Measurements from ENCODE around the gene SRPK3.

DNA sequence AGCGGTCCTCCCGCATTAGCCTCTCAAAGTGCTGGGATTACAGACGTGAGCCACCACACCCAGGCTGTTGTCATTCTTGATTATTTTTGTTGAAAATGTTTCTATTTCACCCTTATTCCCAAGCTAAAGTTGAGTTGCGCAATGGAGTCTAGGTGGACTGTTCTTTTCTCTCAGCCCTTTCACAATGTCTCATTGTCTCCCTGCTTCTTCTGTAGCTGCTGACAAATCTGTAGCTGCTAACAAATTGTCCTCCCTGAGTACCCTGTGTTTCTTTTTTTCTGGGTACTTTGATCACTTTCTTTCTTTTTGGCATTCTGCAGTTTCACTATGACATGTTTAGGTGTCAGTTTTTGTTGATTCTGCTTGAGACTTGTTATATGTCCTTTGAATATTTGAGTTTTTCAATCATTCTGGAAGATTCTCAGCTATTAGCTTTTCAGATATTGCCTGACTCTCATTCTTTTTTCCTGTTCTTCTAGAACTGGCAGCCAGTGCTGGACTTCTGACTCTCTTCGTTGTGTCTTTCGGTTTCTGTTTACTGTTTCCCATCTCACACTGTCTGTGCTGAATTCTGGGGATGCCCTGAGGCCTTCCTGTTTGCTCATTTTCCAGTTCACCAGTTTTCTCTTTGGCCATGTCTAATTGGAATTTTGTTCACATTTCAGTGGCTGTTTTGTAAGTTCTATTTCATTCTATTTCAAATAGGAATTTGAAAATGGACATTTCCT, 49.6 kb upstream of the SRPK3 start:
- no peak for TF ChIP-seq SIN3A (IDR thresholded peaks at IDR 0.05; ENCODE audit: borderline replicate concordance, insufficient read depth, low read depth, low read length)
- TF ChIP-seq, protein P1, sequence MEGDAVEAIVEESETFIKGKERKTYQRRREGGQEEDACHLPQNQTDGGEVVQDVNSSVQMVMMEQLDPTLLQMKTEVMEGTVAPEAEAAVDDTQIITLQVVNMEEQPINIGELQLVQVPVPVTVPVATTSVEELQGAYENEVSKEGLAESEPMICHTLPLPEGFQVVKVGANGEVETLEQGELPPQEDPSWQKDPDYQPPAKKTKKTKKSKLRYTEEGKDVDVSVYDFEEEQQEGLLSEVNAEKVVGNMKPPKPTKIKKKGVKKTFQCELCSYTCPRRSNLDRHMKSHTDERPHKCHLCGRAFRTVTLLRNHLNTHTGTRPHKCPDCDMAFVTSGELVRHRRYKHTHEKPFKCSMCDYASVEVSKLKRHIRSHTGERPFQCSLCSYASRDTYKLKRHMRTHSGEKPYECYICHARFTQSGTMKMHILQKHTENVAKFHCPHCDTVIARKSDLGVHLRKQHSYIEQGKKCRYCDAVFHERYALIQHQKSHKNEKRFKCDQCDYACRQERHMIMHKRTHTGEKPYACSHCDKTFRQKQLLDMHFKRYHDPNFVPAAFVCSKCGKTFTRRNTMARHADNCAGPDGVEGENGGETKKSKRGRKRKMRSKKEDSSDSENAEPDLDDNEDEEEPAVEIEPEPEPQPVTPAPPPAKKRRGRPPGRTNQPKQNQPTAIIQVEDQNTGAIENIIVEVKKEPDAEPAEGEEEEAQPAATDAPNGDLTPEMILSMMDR (IDR thresholded peaks at IDR 0.05), result no peak
- TF ChIP-seq POLR2AphosphoS5 (IDR thresholded peaks at IDR 0.05; ENCODE audit: low read depth, low read length), result no peak
- TF ChIP-seq, protein P2, sequence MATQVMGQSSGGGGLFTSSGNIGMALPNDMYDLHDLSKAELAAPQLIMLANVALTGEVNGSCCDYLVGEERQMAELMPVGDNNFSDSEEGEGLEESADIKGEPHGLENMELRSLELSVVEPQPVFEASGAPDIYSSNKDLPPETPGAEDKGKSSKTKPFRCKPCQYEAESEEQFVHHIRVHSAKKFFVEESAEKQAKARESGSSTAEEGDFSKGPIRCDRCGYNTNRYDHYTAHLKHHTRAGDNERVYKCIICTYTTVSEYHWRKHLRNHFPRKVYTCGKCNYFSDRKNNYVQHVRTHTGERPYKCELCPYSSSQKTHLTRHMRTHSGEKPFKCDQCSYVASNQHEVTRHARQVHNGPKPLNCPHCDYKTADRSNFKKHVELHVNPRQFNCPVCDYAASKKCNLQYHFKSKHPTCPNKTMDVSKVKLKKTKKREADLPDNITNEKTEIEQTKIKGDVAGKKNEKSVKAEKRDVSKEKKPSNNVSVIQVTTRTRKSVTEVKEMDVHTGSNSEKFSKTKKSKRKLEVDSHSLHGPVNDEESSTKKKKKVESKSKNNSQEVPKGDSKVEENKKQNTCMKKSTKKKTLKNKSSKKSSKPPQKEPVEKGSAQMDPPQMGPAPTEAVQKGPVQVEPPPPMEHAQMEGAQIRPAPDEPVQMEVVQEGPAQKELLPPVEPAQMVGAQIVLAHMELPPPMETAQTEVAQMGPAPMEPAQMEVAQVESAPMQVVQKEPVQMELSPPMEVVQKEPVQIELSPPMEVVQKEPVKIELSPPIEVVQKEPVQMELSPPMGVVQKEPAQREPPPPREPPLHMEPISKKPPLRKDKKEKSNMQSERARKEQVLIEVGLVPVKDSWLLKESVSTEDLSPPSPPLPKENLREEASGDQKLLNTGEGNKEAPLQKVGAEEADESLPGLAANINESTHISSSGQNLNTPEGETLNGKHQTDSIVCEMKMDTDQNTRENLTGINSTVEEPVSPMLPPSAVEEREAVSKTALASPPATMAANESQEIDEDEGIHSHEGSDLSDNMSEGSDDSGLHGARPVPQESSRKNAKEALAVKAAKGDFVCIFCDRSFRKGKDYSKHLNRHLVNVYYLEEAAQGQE (IDR thresholded peaks at IDR 0.05; ENCODE audit: insufficient read depth in 1 of 2, low read depth in 2 of 2, low read length in 1 of 2), result no peak

Data from Panc1 (cell line).